Lower leg skin (tissue), 3 donors: ENCODE results near the gene POF1B.

Experiments used
- POLR2A ChIP-seq, 2 donors: fragments of 450-650 bp; IDR thresholded peaks; one replicate each; pipeline ENCODE4 v1.6.1; 2016 to 2017; ENCODE audit warnings: antibody characterized with exemption in 2 of 2, mild to moderate bottlenecking in 1 of 2, moderate library complexity in 1 of 2
- TF ChIP-seq, protein P1 (sequence below), 3 donors: fragments of 450-650 bp; IDR thresholded peaks; one replicate each; pipeline ENCODE4 v1.5.1; 2016; ENCODE audit warnings: antibody characterized with exemption in 3 of 3, mild to moderate bottlenecking in 3 of 3, moderate library complexity in 2 of 3

DNA sequence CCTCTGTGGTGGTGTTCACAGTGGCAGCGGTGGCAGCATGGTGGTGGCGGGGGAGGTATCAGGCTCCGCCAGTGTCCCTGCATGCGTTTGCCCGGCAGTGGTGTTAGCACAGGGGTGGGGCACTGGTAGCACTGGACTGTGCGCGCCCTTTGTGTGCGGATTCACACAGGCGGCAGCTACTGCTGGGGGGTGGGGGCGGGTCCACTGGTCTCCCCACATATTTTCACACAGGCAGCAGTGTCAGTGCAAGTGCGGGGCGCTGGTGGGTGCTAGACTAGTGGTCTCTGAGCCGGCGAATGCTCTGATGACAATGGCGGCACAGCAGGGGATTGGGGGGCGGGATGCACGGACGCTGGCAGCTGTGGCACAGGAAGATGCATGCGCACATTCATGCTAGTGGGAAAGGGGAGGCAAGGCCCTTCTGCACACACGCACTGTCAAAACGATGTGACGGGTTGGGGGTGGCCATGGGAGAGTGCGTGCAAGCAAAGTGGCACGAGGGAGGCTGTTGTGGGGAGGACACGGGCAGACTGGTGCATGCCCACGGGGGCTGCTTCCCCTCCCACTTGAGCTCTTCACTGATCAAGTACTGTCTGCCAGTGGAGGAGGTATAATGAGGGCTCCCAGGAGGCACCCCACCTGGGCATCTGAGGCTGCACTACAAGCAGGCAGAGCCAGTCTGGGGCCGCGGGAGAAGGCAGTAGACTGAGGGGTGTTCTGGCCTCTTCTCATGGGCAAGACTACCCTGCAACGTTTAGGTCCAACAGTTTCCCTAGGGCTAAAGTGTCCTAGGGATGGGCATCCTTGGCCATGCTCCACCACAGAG lies 53.0 kb downstream of the POF1B start:
- TF ChIP-seq POLR2A (IDR thresholded peaks at IDR 0.05) = no peak
- TF ChIP-seq, protein P1, sequence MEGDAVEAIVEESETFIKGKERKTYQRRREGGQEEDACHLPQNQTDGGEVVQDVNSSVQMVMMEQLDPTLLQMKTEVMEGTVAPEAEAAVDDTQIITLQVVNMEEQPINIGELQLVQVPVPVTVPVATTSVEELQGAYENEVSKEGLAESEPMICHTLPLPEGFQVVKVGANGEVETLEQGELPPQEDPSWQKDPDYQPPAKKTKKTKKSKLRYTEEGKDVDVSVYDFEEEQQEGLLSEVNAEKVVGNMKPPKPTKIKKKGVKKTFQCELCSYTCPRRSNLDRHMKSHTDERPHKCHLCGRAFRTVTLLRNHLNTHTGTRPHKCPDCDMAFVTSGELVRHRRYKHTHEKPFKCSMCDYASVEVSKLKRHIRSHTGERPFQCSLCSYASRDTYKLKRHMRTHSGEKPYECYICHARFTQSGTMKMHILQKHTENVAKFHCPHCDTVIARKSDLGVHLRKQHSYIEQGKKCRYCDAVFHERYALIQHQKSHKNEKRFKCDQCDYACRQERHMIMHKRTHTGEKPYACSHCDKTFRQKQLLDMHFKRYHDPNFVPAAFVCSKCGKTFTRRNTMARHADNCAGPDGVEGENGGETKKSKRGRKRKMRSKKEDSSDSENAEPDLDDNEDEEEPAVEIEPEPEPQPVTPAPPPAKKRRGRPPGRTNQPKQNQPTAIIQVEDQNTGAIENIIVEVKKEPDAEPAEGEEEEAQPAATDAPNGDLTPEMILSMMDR (IDR thresholded peaks at IDR 0.05) = no peak
